ENCODE data around the gene CD81. TPM values are rescaled to one million over a fixed set of nuclear protein-coding genes. Genes with fewer than 3 reads are reported as not detected.
A peak's percentile ranks its signal among the peaks of the same experiment; 100 is the strongest.
"Not testable (repeated sequence)": the region's sequence is repeated elsewhere in the genome, so short reads cannot be mapped to it uniquely, and the experiment has no call there.

The CD81 gene, protein sequence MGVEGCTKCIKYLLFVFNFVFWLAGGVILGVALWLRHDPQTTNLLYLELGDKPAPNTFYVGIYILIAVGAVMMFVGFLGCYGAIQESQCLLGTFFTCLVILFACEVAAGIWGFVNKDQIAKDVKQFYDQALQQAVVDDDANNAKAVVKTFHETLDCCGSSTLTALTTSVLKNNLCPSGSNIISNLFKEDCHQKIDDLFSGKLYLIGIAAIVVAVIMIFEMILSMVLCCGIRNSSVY
- total RNA-seq = 663 TPM
- long read RNA-seq, transcript CD81-204 (5 exons, 940 nt) = minor isoform, 14 of 441 reads
- long read RNA-seq, transcript CD81-207 (6 exons, 890 nt) = minor isoform, 9 of 441 reads
- long read RNA-seq, transcript CD81-201 (8 exons, 1,520 nt) = major isoform, 367 of 441 reads
- long read RNA-seq, partial matches to known transcripts = 8 of 441 reads
- long read RNA-seq, other reads (novel, unspliced or antisense) = 40 of 441 reads

DNA sequence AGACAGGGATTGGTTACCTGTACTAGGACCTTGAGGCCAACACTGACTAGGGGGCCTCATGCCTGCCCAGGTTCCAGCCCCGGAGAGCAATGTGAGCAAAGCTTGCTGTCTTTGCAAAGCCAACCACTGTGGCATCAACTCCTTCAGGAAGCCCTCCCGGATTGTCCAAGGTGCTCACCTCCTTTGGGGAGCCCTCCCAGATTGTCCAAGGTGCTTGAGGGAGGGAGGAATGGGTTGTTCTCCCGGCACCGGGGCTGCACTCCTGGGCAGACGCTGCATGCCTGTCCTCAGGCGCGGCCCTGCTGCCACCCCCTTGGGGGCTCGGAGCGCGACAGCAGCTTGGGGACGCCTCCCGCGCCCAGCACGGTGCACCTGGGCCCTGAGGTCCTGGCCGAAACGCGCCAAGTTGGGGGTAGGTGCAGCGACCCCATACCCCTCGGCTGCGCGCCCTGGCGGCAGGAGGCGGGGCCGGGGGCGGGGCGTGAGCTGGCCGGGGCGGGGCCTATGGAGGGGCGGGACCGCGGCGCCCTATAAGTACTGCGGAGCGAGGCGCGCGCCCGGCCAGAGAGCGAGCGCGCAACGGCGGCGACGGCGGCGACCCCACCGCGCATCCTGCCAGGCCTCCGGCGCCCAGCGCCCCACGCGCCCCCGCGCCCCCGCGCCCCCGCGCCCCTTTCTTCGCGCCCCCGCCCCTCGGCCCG lies at the start of gene CD81:
Gene CD81, plus strand, starts transcription at position 560 of the 701 bp plus-strand sequence. CDS start 240 bp downstream, outside the sequence.
- no peak for DNase-seq (ENCODE audit: low spot score)
- intact Hi-C loops (cut with DNase I) = no loop called here

DNA sequence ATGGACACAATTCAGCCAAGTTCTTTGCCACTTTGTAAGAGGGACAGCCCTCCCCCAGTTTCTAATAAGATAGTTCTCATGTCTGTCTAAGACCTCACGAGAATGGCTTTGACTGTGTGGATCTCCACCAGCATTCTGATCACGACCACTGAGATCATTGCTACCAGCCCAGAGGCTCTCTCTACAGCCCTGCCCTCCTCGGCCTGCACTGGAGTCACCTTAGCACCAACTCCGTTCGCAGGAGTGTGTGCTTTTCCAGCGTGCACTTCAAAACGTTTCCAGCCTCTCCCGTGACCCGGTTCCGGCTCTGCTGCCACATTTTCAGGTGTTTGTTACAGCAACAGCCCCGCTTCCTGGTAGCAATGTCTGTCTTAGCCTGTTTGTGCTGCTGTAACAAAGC lies 49.1 kb upstream of the CD81 start:
- intact Hi-C loops (cut with DNase I) = loop anchor here (5.0 kb wide), 1 partner anchor 39 kb away; no protein-coding TSS in a partner anchor

DNA sequence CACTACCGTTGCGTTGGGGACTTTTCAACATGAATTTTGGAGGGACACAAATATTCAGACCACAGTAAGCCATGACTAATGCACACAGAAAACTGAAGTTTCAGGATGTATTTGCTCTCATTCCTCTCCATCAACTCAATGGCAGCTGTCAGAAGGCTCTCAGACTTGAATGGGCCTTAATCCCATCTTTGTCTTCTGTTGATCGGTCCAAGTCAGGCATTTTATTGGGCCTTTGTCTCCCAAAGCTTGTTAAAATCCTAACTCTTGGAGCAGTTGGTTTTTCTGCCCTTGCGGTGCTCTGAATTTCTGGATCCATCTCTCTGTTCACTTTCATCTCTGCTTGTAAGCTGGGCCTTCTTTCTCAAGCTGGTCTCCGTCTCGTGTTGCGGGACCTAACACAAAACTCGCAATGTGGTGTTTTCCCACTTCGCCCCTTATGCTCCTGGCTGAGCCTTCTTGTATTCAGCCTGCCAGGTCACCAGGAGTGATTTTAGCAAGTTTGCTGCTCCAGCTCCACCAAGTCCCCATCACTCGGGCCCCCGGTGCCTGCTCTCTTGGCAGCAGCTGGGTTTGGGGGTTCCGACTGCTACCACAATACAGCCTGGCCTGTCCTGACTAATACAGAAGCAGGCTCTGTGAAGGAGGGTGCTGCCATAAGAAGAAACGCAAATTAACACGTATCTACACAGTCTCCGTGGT lies 48.3 kb upstream of the CD81 start:
- intact Hi-C loops (cut with DNase I) = loop anchor here (5.0 kb wide), 1 partner anchor 38 kb away; no protein-coding TSS in a partner anchor
- no peak for DNase-seq (ENCODE audit: low spot score)

More for the DNA sequence above, 49.1 kb upstream of the CD81 start:
- no peak for DNase-seq (ENCODE audit: low spot score)

DNA sequence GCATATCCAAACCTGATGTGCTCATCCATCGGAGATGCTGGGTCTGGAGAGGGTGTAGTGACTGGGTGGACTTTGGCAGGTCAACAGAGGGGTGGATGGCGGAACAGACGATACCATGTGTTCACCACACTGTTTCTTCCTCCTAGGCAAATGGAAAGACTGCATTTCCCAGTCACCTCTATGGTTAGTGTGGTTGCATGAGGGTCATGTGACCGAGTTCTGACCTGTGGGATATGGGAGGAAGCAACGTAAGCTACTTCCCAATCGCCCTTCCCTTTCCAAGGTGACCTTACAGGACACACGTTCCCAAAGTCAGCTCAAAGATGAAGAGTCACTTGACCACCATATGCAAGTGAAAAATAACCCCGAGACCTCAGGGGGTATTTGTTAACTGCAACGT lies 47.6 kb upstream of the CD81 start:
- intact Hi-C loops (cut with DNase I) = loop anchor here (5.0 kb wide), 1 partner anchor 38 kb away; no protein-coding TSS in a partner anchor
- no peak for DNase-seq (ENCODE audit: low spot score)

DNA sequence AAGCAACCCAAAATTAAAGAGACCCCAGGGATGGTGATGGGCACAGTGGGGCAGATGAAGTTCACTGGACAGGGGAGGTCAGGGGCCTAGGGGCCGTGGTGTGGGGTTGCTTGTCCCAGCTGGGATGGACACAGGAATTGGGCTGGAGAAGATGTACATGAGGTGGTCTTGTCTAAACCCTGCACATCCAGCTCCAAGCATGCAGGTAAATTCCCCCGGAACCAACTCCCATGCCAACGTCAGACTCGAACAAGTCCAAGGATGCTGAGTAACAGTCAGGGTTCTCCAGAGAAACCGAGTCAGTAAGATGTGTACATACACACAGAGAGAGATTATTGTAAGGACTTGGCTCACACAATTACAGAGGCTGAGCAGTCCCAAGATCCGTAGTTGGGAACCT lies 46.4 kb upstream of the CD81 start:
- intact Hi-C loops (cut with DNase I) = no loop called here
- no peak for DNase-seq (ENCODE audit: low spot score)

DNA sequence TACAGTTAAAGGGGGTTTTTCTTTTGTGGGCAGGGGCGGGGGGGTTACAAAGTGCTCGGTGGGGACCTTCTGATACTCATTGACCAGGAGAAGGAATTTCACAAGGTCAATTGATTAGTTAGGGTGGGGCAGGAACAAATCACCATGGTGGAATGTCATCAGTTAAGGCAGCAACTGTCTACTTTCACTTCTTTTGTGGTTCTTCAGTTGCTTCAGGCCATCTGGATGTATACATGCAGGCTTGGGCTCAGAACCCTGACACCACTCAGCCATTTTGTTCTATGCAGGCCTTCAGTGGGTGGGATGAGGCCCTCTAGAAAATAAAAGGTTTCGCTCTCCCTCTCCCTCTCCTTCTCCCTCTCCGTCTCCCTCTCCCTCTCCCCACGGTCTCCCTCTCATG lies 45.7 kb upstream of the CD81 start:
- no peak for DNase-seq (ENCODE audit: low spot score)
- intact Hi-C loops (cut with DNase I) = no loop called here

DNA sequence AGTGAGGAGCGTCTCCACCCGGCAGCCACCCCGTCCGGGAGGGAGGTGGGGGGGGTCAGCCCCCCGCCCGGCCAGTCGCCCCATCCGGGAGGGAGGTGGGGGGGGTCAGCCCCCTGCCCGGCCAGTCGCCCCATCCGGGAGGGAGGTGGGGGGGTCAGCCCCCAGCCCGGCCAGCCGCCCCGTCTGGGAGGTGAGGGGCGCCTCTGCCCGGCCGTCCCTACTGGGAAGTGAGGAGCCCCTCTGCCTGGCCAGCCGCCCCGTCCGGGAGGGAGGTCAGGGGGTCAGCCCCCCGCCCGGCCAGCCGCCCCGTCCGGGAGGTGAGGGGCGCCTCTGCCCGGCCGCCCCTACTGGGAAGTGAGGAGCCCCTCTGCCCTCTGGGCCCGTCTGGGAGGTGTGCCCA lies 44.5 kb upstream of the CD81 start:
- DNase-seq (ENCODE audit: low spot score); intact Hi-C loops (cut with DNase I): not testable (repeated sequence)

DNA sequence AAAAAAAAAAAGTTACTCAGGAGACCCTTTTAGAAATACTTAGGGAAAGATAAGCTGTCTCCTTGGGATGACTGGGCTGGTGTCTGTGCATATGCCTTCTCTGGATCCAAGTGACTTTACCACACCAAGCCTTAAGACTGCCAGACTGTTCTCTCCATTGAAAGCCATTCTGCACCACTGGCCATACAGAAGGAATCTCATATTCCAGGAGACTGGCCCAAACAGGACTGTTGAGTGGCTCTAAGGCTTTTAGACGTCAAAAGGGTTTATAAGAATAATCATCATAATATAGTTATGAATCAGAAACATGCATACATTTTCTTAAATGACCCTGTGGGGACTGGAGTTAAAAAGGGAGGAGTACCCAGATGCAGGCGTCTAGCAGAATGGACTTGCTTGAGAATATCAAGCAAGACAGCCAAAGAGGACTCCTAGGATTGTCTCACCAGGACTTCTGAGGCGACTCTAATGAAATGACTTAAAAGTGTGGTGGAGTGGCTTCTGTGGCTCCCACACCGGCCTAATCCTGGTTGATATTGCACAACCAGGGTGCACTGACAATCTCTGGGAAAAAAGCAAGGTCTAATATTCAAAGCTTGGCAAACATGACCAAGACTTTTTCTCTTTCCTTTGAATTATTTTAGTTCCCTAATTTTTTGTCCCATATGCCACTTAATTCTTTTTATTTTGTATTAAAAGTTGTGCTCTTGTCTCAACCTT lies 43.5 kb upstream of the CD81 start:
- intact Hi-C loops (cut with DNase I); DNase-seq (ENCODE audit: low spot score): not testable (repeated sequence)

DNA sequence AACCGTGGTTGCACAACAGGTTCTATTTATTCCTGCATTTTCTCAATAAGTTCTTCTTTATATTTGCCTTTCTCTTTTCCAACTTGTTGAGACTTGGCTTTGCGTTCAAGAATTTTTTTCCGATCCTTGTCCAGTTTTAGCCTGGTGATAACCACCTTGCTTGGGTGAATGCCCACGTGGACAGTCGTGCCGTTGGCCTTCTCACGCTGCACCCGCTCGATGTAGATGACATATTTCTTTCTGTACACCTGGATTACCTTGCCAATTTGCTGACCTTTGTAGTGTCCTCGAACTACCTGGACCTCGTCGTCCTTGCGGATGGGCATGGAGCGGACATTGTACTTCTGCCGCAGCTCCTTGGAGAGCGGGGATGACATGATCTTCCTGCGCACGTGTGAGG lies 41.8 kb upstream of the CD81 start:
- intact Hi-C loops (cut with DNase I); DNase-seq (ENCODE audit: low spot score): not testable (repeated sequence)

DNA sequence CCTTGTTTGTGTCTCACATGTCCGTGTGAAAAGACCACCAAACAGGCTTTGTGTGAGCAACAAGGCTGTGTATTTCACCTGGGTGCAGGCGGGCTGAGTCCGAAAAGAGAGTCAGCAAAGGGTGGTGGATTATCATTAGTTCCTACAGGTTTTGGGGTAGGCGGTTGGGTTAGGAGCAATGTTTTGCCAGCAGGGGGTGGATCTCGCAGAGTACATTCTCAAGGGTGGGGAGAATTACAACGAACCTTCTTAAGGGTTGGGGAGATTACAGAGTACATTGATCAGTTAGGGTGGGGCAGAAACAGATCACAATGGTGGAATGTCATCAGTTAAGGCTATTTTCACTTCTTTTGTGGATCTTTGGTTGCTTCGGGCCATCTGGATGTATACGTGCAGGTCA lies 38.4 kb upstream of the CD81 start:
- intact Hi-C loops (cut with DNase I); DNase-seq (ENCODE audit: low spot score): not testable (repeated sequence)

DNA sequence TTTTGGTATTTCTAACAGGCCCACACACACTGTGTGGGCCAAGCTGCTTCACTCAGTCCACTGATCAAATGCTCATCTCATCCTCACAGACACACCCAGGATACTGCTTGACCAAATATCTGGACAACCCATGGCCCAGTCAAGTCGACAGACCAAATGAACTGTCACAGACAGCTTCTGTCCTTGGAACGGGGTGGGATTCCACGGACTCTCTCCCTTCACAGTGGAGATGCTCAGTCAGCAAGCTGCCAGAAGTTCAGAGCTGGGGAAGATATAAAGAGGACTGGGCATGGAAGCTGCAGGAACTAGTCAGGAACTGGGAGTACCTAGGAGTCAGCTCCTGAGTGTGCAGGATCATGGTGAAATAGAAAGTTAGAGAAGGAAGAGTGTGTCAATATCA lies 34.6 kb upstream of the CD81 start:
- peak; percentile 70 for DNase-seq (ENCODE audit: low spot score)
- intact Hi-C loops (cut with DNase I) = no loop called here

DNA sequence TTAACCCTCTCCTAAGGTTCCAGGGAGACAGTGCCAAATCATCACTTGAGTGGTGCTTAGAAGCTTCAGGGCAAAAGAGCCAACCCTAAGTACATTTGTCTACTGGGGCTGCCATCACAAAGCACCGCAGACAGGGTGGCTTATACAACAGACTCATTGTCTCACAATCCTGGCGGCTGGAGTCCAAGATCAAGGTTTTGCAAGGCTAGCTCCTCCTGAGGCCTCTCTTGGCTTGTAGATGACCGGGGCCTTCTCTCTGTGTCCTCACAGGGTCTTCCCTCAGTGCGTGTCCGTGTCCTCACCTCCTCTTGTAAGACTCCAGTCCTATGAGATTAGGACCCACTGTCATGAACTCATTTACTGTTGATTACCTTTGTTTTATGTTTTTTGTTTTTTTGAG lies 34.1 kb upstream of the CD81 start:
- DNase-seq (ENCODE audit: low spot score) = peak; percentile 27
- intact Hi-C loops (cut with DNase I) = no loop called here

DNA sequence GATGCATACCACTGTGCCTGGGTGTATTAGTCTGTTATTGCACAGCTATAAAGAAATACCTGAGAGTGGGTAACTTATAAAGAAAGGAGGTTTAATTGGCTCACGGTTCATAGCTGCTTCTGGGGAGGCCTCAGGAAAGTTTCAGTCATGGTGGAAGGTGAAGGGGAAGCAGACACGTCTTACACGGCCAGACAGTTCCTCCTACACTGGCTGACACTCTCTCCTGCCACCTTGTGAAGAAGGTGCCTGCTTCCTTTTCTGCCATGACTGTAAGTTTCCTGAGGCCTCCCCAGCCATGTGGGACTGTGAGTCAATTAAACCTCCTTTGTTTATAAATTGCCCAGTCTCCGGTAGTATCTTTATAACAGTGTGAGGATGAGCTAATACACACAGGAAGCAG lies 33.6 kb upstream of the CD81 start:
- DNase-seq (ENCODE audit: low spot score) = peak; percentile 22
- intact Hi-C loops (cut with DNase I) = no loop called here

DNA sequence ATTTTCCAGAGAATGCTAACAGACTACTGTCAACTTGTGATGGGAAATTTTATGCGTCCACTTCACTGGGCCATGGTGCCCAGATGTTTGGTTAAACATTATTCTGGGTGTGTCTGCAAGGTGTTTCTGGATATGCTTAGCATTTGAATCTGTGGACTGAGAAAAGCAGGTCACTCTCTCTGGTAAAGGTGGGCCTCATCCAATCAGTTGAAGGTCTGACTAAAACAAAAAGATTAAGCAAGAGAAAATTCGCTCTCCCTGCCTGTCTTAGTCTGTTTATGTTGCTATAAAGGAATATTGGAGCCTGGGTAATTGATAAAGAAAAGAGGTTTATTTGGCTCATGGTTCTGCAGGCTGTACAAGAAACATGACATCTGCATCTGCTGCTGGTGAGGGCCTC lies 32.1 kb upstream of the CD81 start:
- no peak for DNase-seq (ENCODE audit: low spot score)
- intact Hi-C loops (cut with DNase I) = no loop called here

DNA sequence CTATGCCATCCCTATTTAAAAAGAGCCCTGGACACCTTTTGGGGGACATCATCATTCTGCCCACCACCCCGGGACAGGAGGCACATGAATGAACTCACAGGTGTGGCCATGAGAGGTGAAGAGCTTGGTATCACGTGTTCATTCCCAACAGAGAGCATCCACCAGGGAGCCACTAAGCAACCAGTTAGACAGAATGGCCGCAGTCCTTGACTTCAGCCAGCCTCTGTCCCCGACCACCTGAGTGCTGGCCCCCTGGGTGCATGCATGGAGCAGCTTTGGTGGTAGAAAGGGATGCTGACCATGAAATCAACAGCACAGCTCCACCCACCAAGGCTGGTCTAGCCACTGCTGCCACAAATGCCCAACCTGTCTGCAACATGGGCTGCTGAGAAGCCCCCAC lies 31.1 kb upstream of the CD81 start:
- intact Hi-C loops (cut with DNase I) = no loop called here
- DNase-seq (ENCODE audit: low spot score) = peak; percentile 38

DNA sequence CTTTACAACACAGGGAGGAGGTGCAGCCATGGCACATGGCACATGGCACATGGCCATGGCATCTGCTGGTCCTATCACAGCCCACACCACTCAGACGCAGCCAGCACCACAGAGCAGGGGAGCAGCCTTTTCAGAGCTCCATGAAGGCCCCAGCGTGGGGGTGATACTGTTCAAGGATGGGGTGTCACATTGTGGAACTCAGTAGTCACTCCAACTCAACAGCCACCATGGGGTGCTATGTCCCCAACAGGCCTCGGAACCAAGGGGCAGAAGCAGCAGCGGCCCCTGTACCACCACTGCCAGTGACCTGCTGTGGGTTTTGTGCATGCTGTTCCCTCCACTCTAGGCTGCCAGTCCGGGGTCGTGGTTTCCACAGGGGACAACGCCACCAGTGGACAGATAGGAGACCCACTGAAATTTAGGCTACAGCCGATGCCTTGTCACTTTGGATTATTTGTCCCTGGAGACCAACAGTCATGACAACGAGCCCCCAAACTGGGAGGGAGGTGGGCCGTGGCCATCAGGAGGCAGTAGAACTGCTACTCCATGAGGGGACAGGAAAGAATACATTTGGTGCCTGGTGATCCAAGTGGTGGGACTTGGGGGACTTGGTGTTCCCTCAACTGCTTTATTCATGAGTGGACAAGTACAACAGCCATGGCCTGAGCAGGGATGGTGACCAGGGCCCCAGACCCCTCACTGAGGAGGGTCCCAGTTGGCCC lies 30.4 kb upstream of the CD81 start:
- intact Hi-C loops (cut with DNase I) = no loop called here
- DNase-seq (ENCODE audit: low spot score) = peak; percentile 61

DNA sequence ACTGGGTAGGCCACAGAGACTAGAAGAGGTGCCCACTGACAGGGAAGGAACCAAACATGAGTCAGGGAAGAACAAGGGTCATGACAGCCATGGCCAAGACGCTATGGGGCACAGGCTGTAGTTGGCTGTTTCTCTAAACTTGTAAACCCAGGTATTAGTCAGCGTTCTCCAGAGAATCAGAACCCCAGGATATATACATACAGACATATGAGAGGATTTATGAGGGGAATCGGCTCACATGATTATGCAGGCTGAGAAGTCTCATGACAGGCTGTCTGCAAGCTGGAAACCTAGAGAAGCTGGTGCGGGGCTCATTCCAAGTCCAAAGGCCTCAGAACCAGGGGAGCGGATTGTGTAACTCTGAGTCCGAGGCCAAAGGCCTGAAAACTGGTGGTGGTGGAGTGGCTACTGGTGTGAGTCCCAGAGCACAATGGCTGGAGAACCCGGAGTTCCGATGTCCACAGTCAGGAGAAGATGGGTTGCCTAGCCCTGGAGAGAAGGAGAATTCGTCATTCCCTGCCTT lies 29.7 kb upstream of the CD81 start:
- intact Hi-C loops (cut with DNase I) = no loop called here
- DNase-seq (ENCODE audit: low spot score) = peak; percentile 43

DNA sequence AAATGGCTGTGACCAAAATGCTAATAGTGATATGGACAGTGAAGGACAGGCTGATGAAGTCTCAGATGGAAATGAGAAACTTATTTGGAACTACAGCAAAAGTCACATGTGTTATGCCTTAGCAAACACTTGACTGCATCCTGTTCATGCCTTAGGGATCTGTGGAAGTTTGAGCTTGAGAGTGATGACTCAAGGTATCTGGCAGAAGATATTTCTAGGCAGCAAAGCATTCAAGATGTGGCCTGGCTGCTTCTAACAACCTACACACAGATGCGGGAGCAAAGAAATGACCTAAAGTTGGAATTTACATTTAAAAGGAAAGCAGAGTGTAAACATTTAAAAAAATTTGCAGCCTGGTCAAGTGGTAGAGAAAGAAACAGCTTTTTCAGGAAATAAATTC lies 28.1 kb upstream of the CD81 start:
- DNase-seq (ENCODE audit: low spot score) = no peak
- intact Hi-C loops (cut with DNase I) = no loop called here

DNA sequence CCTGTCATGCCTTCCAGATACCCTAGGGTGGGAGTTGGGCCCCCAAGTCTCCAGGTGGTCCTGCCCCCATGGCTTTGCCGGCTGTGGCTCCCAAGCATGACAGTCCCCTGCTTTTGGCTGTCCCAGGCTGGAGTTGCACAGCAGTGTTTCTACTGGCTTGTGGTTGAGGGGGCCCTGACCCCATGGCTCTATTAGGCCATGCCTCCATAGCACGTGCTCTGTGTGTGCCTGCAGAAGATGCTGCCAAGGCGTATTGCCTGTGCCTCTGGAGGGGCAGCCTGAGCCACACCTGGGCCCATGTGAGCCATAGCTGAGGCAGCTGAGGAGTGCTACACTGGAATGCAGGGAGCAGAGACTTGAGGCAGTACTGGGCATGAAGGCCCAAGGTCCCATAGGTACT lies 25.4 kb upstream of the CD81 start:
- intact Hi-C loops (cut with DNase I) = loop anchor here (10.0 kb wide), 1 partner anchor 677 kb away; no protein-coding TSS in a partner anchor
- DNase-seq (ENCODE audit: low spot score) = peak; percentile 63

Measured in cardiac septum (tissue), 1 donor.